Transverse colon (tissue), 4 donors: Measurements from ENCODE around the gene SCGB1D4.

Experiments used
- CTCF ChIP-seq, 5 experiments: fragments of 200-600 bp in 3 of 5; fragments of 450-650 bp in 2 of 5; sonication (generic) in 3 of 5; IDR thresholded peaks; 1 replicate in 2 of 5; 2 replicates in 3 of 5; pipeline ENCODE4 v1.5.1; 2016 to 2017; ENCODE audit warnings: antibody characterized with exemption in 5 of 5, inconsistent platforms in 3 of 5, mild to moderate bottlenecking in 2 of 5, moderate library complexity in 1 of 5
- POLR2A ChIP-seq: fragments of 450-650 bp; IDR thresholded peaks from one replicate; pipeline ENCODE4 v1.6.1; 2016; ENCODE audit warnings: antibody characterized with exemption, mild to moderate bottlenecking, moderate library complexity
- POLR2AphosphoS5 ChIP-seq, 3 donors: sonication (generic); formaldehyde crosslinking; IDR thresholded peaks; one replicate each; pipeline ENCODE4 v1.6.1; 2016; ENCODE audit warnings: antibody characterized with exemption in 3 of 3

- TF ChIP-seq POLR2A (no peak), CTCF (IDR thresholded peaks at IDR 0.05) (no peak), POLR2AphosphoS5 (IDR thresholded peaks at IDR 0.05) (no peak)
These were observed 39.3 kb upstream of the SCGB1D4 start for GRCh38 chr11:62338218-62338617.
